HepG2 (cell line): Measurements from ENCODE around the gene BCAS3.

Source experiments
- CTCF ChIP-seq: sonication (generic); formaldehyde crosslinking; IDR thresholded peaks from 2 replicates; pipeline ENCODE4 v1.5.0; 2020; ENCODE audit warnings: mild to moderate bottlenecking, missing genetic modification reagents, moderate library complexity
- GMEB2 ChIP-seq: IDR thresholded peaks from 2 replicates; pipeline ENCODE4 v1.6.1; 2016; ENCODE audit warnings: missing biosample characterization, missing genetic modification reagents, low read depth
- KLF15 ChIP-seq: sonication (generic); formaldehyde crosslinking; IDR thresholded peaks from 2 replicates; pipeline ENCODE4 v1.8.1; 2023; ENCODE audit warnings: borderline replicate concordance, mild to moderate bottlenecking, inconsistent platforms, missing genetic modification reagents, mixed read lengths
- REST ChIP-seq, 2 experiments: IDR thresholded peaks; 2 replicates each; pipeline ENCODE4 v1.6.1; 2011 to 2012; ENCODE audit warnings: low read length in 2 of 2, borderline replicate concordance in 1 of 2, low read depth in 1 of 2, mild to moderate bottlenecking in 1 of 2, moderate library complexity in 1 of 2
- SOX6 ChIP-seq, 2 experiments: fragments of 450-650 bp in 1 of 2; sonication (generic) in 1 of 2; formaldehyde crosslinking in 1 of 2; IDR thresholded peaks; 2 replicates each; pipeline versions ENCODE4 v1.4.0 to v1.6.1; 2017 to 2020; ENCODE audit warnings: antibody characterized with exemption in 1 of 2, mild to moderate bottlenecking in 1 of 2, missing genetic modification reagents in 1 of 2
- YY1 ChIP-seq: IDR thresholded peaks from 2 replicates; pipeline ENCODE4 v1.6.1; 2011; ENCODE audit warnings: low read length, low read depth, moderate library complexity, mild to moderate bottlenecking; ENCODE audit not compliant: insufficient read depth, insufficient replicate concordance
- ZFP36 ChIP-seq: fragments of 150-350 bp; IDR thresholded peaks from 2 replicates; pipeline ENCODE4 v1.6.1; 2018; ENCODE audit warnings: borderline replicate concordance, low read length, low read depth; ENCODE audit not compliant: partially characterized antibody
- ZFX ChIP-seq: sonication (generic); formaldehyde crosslinking; IDR thresholded peaks from 2 replicates; pipeline ENCODE4 v1.4.0; 2020; ENCODE audit warnings: mild to moderate bottlenecking, low read depth, missing genetic modification reagents, moderate library complexity
- ZNF770 ChIP-seq: sonication (generic); formaldehyde crosslinking; IDR thresholded peaks from 2 replicates; pipeline ENCODE4 v1.5.0; 2020; ENCODE audit warnings: mild to moderate bottlenecking, missing genetic modification reagents
- TF ChIP-seq, protein P1 (sequence below): sonication (generic); formaldehyde crosslinking; IDR thresholded peaks from 2 replicates; pipeline ENCODE4 v1.4.0; 2020; ENCODE audit warnings: missing genetic modification reagents

- TF ChIP-seq REST (IDR thresholded peaks at IDR 0.05; ENCODE audit: borderline replicate concordance in 1 of 2, low read depth in 1 of 2, low read length in 2 of 2), result no peak
- TF ChIP-seq ZFP36, result no peak
- TF ChIP-seq ZNF770 (CRISPR knock-in tag), result no peak
- TF ChIP-seq ZFX (CRISPR knock-in tag), result no peak
- no peak for TF ChIP-seq GMEB2 (CRISPR knock-in tag)
- TF ChIP-seq, protein P1, sequence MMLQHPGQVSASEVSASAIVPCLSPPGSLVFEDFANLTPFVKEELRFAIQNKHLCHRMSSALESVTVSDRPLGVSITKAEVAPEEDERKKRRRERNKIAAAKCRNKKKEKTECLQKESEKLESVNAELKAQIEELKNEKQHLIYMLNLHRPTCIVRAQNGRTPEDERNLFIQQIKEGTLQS (CRISPR knock-in tag), result no peak
- no peak for TF ChIP-seq CTCF (CRISPR knock-in tag)
- no peak for TF ChIP-seq YY1
- no peak for TF ChIP-seq KLF15
- no peak for TF ChIP-seq SOX6 (IDR thresholded peaks at IDR 0.05)
- no peak for TF ChIP-seq SOX6 (CRISPR knock-in tag; IDR thresholded peaks at IDR 0.05)
These were observed 221.5 kb downstream of the BCAS3 start for GRCh38 chr17:60899115-60899514.
